ENCODE measurements around the gene FRMD4B. TPM values are rescaled to one million over a fixed set of nuclear protein-coding genes. Genes with fewer than 3 reads are reported as not detected.

FRMD4B gene
- total RNA-seq, 1 donor from 2014 or later, result 20.9 TPM

DNA sequence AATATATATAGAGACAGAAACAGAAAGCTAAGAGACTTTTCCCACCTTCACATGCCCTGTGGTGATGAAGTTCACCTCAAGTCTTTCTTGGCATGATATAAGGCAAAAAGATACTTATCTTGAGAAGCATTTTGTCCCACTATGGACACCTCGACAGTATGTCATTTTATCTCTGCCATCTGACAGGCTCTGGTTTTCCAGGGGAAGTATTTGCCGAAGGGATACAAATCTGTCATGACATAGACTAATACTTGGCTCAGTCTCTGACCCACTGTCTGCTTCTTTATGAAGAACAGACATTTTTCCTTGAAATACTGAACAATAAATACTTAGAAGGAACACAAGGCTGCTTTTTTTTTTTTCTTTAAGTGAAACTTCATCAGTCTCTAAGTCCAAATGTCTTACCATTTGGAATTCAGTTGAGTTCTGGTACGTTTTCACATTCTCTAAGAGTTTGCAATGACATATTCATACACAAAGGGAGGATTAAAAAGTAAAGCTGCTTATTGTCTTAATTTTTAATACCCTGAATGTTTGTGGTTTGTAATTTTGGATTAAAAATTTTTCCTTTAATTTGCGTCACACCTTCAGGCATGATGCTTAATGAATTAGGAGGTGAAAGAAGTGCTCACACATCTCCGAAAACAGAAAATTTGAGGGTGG, 175.7 kb downstream of the FRMD4B start:
- intact Hi-C loops (cut with micrococcal nuclease), result no loop called here

DNA sequence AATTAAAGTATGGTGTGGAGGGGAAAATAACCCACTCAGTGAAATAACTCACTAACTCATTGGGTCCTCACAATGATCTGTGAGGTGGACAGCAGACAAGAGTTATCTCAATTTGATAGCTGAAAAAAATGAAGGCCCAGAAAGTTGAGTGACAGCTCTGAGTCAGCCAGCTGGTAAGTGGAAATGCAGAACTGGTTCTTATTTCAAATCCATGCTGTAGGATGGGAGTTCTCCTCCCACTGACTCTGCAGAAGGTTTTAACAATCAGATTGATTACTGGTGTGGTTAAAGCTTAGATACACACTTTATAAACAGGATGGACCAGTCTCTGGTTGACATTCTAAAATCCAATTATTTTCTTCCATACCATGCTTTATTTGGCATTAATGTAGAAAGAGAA, 176.5 kb downstream of the FRMD4B start:
- intact Hi-C loops (cut with micrococcal nuclease), result no loop called here

DNA sequence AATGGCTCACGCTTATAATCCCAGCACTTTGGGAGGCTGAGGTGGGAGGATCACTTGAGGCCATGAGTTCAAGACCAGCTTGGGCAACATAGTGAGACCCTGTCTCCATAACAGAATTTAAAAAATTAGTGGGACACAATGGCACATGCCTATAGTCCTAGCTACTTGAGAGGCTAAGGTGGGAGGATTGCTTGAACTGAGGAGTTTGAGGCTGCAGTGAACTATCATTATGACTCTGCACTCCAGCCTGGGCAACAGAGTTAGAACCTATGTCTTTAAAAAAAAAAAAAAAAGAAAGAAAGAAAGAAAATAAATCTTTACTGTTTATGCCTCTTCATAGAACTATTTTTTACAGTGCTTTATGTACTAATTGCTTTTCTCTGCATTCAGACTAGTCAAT, 178.9 kb downstream of the FRMD4B start:
- intact Hi-C loops (cut with micrococcal nuclease), result no loop called here

DNA sequence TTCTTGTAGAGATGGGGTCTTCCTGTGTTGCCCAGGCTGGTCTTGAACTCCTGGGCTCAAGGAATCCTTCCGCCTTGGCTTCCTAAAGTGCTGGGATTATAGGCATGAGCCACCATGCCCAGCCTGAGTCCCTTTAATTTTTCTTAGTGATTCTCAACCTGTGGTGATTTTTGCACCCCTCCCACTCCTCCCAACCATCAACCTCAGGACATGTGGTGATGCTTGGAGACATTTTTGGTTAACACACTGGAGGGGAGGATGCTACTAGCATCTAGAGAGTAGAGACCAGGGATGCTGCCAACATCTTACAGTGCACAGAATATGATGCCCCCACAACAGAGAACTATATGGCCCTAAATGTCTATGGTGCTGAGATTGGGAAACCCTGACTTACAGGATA, 180.5 kb downstream of the FRMD4B start:
- intact Hi-C loops (cut with micrococcal nuclease), result no loop called here

DNA sequence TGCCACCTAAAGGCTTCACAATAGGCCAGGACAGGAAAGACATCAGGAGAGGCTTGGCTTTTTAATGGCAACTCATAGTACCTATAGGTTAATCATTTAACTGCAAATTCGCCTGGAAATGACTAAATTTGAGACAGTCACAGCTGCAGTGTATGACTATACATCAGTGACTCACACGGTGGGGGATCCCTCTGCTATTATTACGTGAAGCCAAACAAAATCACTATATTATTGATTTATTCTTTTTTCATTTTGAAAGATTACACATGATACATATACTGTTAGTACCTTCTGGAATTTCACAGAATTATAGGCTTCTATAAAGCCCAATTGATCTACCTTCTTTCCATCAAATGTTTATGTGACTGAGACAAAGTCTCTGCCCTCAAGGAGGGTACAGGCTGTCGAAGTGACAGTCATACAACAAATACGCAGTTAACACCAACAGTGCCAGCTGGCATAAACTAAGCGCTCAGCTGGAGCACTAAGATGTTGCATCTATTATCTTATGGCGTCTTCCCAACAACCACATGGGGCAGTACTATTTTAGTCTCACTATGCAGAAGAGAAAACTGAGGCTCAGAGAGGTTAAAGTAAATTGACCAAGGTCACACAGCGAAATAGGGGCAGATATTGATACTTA, 181.5 kb downstream of the FRMD4B start:
- intact Hi-C loops (cut with micrococcal nuclease), result no loop called here

DNA sequence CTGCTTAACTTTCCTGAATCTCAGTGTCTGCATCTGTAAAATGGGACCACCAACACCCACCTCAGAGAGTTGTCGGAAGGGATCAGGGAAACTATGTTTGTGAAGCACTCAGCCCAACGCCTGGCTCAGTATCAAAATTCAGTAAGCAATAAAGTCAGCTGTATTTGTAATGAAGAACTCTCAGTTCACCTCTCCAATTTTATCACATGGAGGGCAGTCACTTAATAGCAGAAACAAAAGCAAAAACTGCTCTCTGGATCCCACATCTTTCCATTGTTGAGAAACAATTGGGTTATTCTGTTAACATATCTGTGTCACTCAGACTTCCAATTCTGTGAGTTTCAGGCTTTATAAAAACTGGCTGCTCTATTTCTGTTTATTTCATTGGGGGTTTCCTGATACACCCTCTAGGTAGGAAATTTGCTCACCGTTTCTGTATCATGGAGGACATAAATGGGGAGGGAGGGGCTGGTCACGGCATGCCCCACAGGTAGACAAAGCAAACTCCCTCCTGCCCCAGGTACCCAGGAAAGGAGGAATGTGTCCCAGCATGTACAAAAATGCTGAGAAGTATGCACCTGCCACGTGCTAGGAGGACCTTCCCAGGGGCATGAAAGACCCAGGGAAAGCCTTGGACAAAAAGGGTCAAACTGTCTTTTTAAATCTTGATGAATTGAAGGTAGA, 182.1 kb downstream of the FRMD4B start:
- intact Hi-C loops (cut with micrococcal nuclease), result no loop called here

DNA sequence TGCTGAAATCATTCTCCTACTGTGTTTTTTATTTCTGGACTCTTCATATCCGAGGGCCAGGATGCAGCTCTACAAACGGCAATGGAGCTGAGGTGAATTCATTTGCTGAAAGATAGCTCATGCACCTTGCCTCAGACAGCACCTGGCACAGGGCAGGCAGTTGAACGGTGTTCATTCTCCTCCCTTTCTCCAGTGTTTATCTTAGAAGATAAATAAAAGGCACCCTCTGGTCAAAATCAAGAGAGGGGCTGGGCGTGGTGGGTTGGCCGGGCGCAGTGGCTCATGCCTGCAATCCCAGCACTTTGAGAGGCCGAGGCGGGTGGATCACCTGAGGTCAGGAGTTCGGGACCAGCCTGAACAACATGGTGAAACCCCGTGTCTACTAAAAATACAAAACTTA, 184.2 kb downstream of the FRMD4B start:
- intact Hi-C loops (cut with micrococcal nuclease), result no loop called here

DNA sequence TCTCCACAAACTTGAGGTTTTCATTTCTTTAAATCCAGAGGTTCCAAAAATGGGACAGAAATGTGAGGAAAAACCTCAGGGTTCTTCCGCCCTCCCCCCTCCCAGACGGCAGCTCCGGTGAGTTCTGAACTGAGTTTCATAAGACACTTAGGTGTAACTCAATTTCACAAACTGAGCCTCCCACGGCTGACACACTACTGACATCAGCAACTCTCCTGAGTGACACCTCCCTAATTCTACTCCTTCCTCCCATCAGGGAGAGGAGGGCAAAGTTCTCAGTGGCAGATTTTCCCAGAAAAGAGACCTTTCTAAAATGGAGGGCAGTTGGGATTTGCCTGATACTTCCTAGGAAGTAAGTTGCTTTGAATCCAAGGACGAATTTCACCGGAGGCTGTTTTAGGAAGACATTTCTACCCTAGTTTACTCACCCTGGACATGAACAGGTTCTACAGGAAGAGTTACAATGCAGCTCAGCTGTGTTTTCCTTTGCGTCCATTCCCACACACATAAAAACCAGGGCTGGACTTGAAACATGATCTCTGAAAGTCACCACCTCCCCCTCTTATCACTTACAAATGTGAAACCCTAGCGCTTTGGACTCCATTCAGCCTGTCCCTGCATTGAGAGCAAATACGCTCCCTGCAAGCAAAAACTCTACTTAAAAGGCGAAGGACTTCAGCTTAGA, 185.4 kb downstream of the FRMD4B start:
- intact Hi-C loops (cut with micrococcal nuclease), result no loop called here

DNA sequence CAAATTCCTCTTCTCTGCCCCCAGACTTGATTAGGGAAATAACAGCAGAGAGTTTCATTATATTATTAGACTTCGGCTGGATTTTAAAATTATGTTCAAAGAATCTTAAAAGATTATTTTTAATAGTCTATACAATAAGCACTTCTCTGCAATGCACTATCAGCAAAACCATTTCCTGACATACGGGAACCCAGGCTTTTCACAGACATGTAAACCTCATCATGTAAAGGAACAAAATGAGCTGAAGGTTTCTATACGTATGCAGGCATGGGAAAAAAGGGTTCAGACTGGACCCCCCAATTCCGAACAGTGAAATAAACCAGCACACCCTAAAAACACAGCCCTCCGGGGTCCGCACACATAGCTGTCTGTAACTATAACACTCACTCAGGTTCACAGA, 185.9 kb downstream of the FRMD4B start:
- intact Hi-C loops (cut with micrococcal nuclease), result loop anchor here (1.0 to 5.0 kb wide), 10 partner anchors 12 to 1543 kb away; partner anchors contain the start of genes EOGT and UBA3

DNA sequence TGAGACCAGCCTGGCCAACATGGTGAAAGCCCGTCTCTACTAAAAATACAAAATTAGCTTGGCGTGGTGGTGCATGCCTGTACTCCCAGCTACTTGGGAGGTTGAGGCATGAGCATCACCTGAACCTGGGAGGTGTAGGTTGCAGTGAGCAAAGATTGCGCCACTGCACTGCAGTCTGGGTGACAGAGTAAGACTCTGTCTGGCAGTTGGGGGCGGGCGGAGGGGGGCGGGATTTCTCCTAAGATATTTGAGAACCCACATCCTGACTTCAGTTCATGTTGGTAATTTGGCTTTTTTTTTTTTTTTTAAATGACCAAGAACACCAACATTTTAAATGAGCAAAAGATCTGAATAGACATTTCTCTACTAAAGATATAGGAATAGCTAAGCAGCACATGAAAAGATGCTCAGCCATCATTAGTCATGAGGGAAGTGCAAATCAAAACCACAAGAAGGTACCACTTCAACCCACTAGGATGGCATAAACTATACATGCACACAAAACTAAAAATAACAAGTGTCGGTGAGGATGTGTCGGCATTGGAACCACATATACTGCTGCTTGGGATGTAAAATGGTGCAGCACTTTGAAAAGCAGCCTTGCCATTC, 187.9 kb downstream of the FRMD4B start:
- intact Hi-C loops (cut with micrococcal nuclease), result loop anchor here (2.0 to 5.0 kb wide), 7 partner anchors 37 to 1541 kb away; partner anchors contain the start of genes EOGT and UBA3

DNA sequence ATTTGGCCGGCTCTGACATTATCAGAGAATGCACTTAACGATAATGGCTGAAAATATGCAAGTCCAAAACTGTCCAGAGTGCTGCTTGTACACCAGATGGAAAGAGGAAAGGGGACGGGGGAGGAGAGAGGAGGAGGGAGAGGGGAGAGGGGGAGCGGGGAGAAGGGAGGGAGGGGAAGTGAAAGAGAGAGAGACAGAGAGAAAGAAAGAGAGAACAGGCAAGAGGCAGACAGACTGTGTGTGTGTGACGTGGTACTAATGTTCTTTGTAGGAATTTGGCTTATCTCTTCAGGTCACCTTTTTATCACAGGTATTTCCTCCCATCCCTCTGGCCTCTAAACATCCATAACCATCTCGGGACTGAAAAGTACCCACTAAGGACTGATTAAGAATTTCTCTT, 188.4 kb downstream of the FRMD4B start:
- intact Hi-C loops (cut with micrococcal nuclease), result loop anchor here (5.0 kb wide), 3 partner anchors 55 to 1540 kb away; partner anchors contain the start of gene EOGT

DNA sequence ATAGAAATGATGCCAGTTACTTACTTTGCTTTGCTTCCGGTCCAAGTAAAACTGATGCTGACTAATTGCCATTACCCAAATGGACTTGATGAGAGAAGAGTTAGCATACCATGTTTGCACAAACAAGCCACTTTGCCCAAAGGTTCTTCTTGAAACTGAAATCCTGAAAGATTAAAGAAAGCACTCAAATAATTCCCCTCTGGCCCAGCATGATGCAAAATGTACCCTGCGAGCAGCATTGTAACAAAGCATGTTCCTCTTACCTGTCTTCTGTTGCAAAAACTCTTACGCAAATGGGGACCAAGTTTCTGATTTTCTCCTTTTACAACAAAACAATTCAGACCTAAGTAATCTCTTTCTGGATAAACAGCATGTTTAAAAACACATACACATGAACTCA, 189.0 kb downstream of the FRMD4B start:
- intact Hi-C loops (cut with micrococcal nuclease), result loop anchor here (5.0 kb wide), 3 partner anchors 55 to 1540 kb away; partner anchors contain the start of gene EOGT

DNA sequence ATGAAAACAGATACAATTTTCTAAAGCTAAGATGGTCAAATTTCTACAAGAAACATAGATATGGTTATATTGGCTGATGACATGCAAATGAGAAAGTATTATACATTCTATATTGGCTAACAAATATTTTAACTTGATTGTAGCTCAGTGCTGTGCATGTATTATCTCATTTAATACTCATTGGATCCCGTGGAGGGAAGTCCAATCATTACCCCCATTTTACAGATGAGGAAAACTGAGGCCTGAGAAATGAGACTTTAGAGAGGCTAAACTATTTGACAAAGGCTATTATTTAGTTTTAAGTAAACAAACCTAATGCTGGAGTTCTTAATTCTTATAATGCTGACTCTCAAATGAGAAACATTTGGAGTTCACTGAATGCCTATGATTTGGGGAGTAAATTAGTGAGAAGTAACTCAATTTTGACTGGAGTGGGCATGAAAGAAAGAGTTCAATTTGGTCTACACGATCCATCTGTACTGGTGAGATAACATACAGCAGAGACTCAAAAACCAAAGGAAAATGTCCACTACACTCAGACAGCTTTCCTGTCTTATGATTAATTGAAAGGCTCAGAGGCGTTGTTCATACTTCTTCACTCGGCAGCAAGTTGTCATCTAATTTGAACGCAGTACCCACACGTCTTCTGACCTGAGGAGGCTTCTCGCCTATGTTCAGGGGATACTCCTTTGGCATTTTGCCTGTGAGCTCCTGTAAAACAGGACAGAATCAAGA, 191.3 kb downstream of the FRMD4B start:
- intact Hi-C loops (cut with micrococcal nuclease), result loop anchor here (5.0 kb wide), 3 partner anchors 58 to 1537 kb away; partner anchors contain the start of gene EOGT

DNA sequence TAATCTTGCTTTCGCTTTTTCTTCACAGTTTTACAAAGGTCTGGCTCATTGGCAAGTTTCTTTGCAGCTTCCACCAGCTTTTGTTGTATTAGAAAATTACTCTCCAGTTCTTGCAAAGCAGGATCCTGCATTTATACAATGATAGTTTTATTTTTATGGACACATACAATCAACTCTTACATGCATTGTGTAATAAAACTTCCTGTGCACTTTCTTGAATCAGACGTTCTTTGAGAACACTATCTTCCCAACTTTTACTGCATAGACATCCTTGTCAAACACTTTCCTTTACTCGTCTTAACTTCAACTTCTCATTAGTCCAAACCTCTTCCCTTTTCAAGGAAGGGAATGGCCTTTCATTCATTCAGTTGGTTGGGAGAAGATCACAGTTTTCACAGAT, 192.1 kb downstream of the FRMD4B start:
- intact Hi-C loops (cut with micrococcal nuclease), result no loop called here

DNA sequence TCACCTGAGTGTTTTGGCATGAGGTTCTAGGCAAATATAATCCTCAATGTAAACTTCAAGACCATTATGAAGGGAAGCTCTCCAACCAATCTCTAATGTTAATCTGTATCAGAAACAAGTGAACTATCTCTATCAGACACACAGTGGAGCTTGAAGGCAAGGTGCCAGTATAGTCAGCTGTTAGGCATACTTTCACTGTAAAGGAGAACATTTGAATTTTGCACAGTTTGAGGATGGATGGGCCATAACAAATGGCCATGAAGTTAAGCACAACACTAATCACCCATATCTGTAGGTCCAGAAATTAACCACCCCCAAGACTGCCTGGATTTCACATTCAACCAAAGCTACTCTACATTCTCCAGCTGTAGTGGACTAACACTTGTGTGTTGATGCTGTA, 194.4 kb downstream of the FRMD4B start:
- intact Hi-C loops (cut with micrococcal nuclease), result no loop called here

DNA sequence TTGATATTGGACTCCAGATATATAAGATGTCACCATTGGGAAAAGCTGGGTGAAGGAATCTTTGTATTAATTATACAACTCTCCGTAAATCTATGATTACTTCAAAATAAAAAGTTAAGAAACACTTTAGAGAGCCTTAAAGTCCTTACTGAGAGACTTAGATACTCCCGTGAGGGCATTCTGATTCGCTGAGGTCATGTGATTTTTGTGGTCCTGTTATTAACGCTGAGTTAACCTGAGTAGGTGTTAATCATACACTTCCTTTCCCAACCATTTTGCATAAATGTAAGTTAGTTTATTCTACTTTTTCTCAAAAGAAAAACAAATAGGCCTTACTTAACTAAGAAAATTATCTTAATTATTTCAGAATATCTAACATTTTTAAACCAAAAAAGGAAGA, 196.4 kb downstream of the FRMD4B start:
- intact Hi-C loops (cut with micrococcal nuclease), result no loop called here

DNA sequence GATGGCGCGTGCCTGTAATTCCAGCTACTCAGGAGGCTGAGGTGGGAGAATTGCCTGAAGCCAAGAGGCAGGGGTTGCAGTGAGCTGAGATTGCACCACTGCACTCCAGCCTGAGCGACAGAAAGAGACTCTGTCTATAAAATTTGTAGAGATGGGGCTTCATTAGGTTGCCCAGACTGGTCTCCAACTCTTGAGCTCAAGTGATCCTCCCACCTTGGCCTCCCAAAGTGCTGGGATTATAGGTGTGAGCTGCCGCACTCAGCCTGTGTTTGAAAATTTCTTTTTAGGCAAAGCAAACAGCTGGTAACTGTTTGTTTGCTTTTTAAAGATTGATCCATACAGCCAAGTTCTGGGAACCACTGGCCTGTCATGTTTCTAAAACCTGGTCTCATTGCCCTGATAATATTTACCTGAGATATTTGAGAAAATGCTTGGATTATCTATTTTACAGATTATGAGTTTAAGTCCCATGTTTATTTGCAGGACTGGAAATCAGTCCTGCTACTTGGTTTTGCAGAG, 199.3 kb downstream of the FRMD4B start:
- intact Hi-C loops (cut with micrococcal nuclease), result no loop called here

DNA sequence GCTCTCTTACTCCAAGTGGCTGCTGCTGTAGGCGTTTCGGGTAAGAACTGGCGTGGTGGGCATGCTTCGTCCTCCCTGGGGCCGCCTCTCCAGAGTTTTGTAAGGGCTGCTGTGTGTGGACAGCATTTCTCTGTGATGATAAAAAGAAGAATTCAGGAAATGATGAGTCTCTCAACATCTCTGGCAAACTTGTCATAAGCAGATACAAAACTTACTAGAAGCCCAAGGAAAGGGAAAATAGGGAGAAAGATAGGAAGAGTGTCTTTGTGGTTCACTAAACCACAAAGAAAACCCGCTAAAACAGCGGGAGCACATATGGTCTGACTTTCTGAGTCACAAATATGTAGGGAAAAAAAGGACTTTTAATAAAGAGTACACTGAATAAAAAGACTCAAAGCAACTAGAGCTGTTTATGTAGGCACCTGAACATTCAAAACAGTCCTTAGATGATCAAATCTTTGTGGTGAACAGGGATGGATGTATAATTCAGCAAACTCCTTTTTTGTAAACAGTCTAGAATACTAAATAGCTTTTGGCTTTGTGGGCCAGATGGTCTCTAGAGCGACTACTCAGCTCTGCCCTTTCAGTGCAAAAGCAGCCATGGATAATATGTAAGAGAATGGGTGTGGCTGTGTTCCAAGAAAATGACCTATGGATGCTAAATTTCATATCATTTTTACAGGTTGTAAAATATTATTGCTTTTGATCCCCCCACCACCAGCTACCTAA, 203.1 kb downstream of the FRMD4B start:
- intact Hi-C loops (cut with micrococcal nuclease), result no loop called here

DNA sequence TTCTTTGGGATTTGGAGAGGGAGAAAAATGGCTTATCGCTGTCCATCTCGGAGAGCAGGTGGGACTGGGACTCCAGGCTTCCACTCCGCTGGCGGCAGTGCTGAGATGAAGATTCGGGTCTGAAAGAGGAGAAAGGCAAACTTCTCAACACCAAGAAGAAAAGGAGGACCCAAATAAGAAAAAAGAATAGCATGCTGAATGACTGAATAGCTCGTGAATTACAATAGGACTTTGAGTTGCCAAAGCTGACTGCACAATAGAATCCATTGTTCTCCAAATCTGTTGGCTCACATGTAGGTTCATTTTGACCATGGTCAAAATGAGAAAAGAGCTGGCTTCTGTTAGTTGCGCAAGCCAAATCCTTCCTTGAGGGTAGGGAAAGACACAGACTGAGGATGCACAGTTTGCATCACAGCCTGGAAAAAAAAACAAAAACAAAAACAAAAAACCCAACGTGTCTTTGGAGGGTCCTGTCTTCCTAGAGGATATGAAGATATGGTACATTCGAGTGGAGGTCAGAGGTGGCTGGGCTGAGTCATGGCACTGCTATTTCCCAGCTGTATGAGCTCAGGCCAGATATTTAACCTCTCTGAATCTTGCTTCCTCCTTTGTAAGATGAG, 204.2 kb downstream of the FRMD4B start:
- intact Hi-C loops (cut with micrococcal nuclease), result no loop called here

Data from T-helper 2 cell treated with Interferon-gamma antibody and Interleukin-4, amounts not matched to agents 100 ng/mL and 5 ng/mL, for 36 hours (primary cell).